ENCODE measurements around the gene MCCC1.

Gene MCCC1

GRCh38 chr3:183131735-183132134, 32.4 kb upstream of the MCCC1 start:
- H3K9ac ChIP-seq (ENCODE audit: low read depth, low read length, poor library complexity, severe bottlenecking): no peak overlapping the region
- no peak overlapping the region for H2AFZ ChIP-seq (ENCODE audit: low read length)
- TF ChIP-seq EZH2phosphoT487 (IDR thresholded peaks at IDR 0.05; ENCODE audit: borderline replicate concordance) (no peak), CTCF (conservative IDR thresholded peaks at IDR 0.05; ENCODE audit: low read length) (no peak)
- H3K4me3 ChIP-seq (ENCODE audit: low read length, poor library complexity, severe bottlenecking): no peak overlapping the region
- H3K27me3 ChIP-seq (ENCODE audit: insufficient read depth, low read length, poor library complexity, severe bottlenecking): no peaks in the 10 kb centered on the region
- no peaks in the 10 kb centered on the region for H3F3A ChIP-seq (ENCODE audit: low read depth)
- no peaks in the 10 kb centered on the region for H3K79me2 ChIP-seq (ENCODE audit: insufficient read depth, low read length)
- no peaks in the 10 kb centered on the region for H3K36me3 ChIP-seq (ENCODE audit: insufficient read depth, low read length)
- H3K9me3 ChIP-seq (ENCODE audit: insufficient read depth, low read depth, low read length): 0 out of 2 replicates have a peak, but pooled peaks cover 4% of the 10 kb centered on the region
- H4K20me1 ChIP-seq (ENCODE audit: insufficient read depth, low read length, poor library complexity, severe bottlenecking): no peaks in the 10 kb centered on the region
- no peaks in the 10 kb centered on the region for H3K4me1 ChIP-seq (ENCODE audit: insufficient read depth, low read length, poor library complexity, severe bottlenecking)
- H3K4me2 ChIP-seq (ENCODE audit: low read depth, low read length, poor library complexity, severe bottlenecking): no peak overlapping the region
- H3K9me2 ChIP-seq (replicated peaks; ENCODE audit: low read depth, low read length): no peaks in the 10 kb centered on the region

- Histone ChIP-seq H2AFZ (ENCODE audit: low read length) (no peak overlapping the region), H3K9me3 (ENCODE audit: insufficient read depth, low read depth, low read length) (0 out of 2 replicates have a peak, but pooled peaks cover 4% of the 10 kb centered on the region), H3K27me3 (ENCODE audit: insufficient read depth, low read length, poor library complexity, severe bottlenecking) (no peaks in the 10 kb centered on the region), H3K4me2 (ENCODE audit: low read depth, low read length, poor library complexity, severe bottlenecking) (no peak overlapping the region), H3K9ac (ENCODE audit: low read depth, low read length, poor library complexity, severe bottlenecking) (no peak overlapping the region), H3K4me3 (ENCODE audit: low read length, poor library complexity, severe bottlenecking) (no peak overlapping the region), H3K36me3 (ENCODE audit: insufficient read depth, low read length) (no peaks in the 10 kb centered on the region), H3K79me2 (ENCODE audit: insufficient read depth, low read length) (no peaks in the 10 kb centered on the region), H3F3A (ENCODE audit: low read depth) (no peaks in the 10 kb centered on the region), H3K9me2 (replicated peaks; ENCODE audit: low read depth, low read length) (no peaks in the 10 kb centered on the region), H3K4me1 (ENCODE audit: insufficient read depth, low read length, poor library complexity, severe bottlenecking) (no peaks in the 10 kb centered on the region), H4K20me1 (ENCODE audit: insufficient read depth, low read length, poor library complexity, severe bottlenecking) (no peaks in the 10 kb centered on the region)
- TF ChIP-seq EZH2phosphoT487 (IDR thresholded peaks at IDR 0.05; ENCODE audit: borderline replicate concordance) (no peak), CTCF (conservative IDR thresholded peaks at IDR 0.05; ENCODE audit: low read length) (no peak)
Measured at GRCh38 chr3:183131186-183131725, 32.0 kb upstream of the MCCC1 start.

- no peaks in the 10 kb centered on the region for H3K4me1 ChIP-seq (ENCODE audit: insufficient read depth, low read length, poor library complexity, severe bottlenecking)
- no peak overlapping the region for H2AFZ ChIP-seq (ENCODE audit: low read length)
- H3K36me3 ChIP-seq (ENCODE audit: insufficient read depth, low read length): no peaks in the 10 kb centered on the region
- no peak overlapping the region for H3K9ac ChIP-seq (ENCODE audit: low read depth, low read length, poor library complexity, severe bottlenecking)
- no peak overlapping the region for H3K4me3 ChIP-seq (ENCODE audit: low read length, poor library complexity, severe bottlenecking)
- no peaks in the 10 kb centered on the region for H3K79me2 ChIP-seq (ENCODE audit: insufficient read depth, low read length)
- no peaks in the 10 kb centered on the region for H4K20me1 ChIP-seq (ENCODE audit: insufficient read depth, low read length, poor library complexity, severe bottlenecking)
- no peaks in the 10 kb centered on the region for H3K27me3 ChIP-seq (ENCODE audit: insufficient read depth, low read length, poor library complexity, severe bottlenecking)
- H3K4me2 ChIP-seq (ENCODE audit: low read depth, low read length, poor library complexity, severe bottlenecking): no peak overlapping the region
- TF ChIP-seq CTCF (conservative IDR thresholded peaks at IDR 0.05; ENCODE audit: low read length) (no peak), EZH2phosphoT487 (IDR thresholded peaks at IDR 0.05; ENCODE audit: borderline replicate concordance) (no peak)
- 0 out of 2 replicates have a peak, but pooled peaks cover 4% of the 10 kb centered on the region for H3K9me3 ChIP-seq (ENCODE audit: insufficient read depth, low read depth, low read length)
- H3F3A ChIP-seq (ENCODE audit: low read depth): no peaks in the 10 kb centered on the region
- H3K9me2 ChIP-seq (replicated peaks; ENCODE audit: low read depth, low read length): no peaks in the 10 kb centered on the region
Measured at GRCh38 chr3:183129243-183129642, 29.9 kb upstream of the MCCC1 start.
